B cell (primary cell): ENCODE data around the gene DLX2.

Experiments
- EZH2 ChIP-seq: IDR thresholded peaks from 2 replicates; pipeline ENCODE4 v1.6.1; 2012; ENCODE audit warnings: borderline replicate concordance, low read depth, mild to moderate bottlenecking, moderate library complexity, low read length; ENCODE audit not compliant: insufficient read depth, poor library complexity, severe bottlenecking
- TF ChIP-seq, protein P1 (sequence below): fragments of 200-600 bp; IDR thresholded peaks from one replicate; pipeline ENCODE4 v1.8.0; 2022; ENCODE audit warnings: antibody characterized with exemption, mild to moderate bottlenecking

DNA sequence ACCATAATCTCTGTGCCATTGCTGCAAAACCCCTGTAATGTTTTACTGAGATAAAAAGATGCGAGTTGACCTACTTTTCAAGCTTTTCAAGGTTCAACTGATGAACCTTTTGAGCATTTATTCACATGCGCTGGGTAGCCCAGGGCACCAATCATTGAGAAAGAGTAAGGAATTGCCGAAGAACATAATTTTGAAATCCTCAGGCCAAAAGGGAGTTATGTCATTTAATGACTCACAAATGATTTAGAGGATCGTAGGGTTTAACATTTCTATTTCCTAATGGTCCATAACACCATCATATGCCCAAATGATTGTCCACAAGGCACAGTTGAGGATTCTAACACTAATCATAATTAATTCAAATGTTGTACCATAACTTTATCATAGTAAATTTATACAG is 37.6 kb downstream of the DLX2 start:
- TF ChIP-seq, protein P1, sequence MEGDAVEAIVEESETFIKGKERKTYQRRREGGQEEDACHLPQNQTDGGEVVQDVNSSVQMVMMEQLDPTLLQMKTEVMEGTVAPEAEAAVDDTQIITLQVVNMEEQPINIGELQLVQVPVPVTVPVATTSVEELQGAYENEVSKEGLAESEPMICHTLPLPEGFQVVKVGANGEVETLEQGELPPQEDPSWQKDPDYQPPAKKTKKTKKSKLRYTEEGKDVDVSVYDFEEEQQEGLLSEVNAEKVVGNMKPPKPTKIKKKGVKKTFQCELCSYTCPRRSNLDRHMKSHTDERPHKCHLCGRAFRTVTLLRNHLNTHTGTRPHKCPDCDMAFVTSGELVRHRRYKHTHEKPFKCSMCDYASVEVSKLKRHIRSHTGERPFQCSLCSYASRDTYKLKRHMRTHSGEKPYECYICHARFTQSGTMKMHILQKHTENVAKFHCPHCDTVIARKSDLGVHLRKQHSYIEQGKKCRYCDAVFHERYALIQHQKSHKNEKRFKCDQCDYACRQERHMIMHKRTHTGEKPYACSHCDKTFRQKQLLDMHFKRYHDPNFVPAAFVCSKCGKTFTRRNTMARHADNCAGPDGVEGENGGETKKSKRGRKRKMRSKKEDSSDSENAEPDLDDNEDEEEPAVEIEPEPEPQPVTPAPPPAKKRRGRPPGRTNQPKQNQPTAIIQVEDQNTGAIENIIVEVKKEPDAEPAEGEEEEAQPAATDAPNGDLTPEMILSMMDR, result no peak
- no peak for TF ChIP-seq EZH2
